ENCODE measurements around the gene USP5. TPM values are rescaled to one million over a fixed set of nuclear protein-coding genes. Genes with fewer than 3 reads are reported as not detected.

Gene USP5
- total RNA-seq, 1 experiment from 2014 or later: 107 TPM

GRCh38 chr12:6851153-6851920 lies 613 bp upstream of the USP5 start, which contains the start of gene CDCA3:
Gene CDCA3, minus strand, starts transcription at chr12:6851286. Its CDS starts 334 bp downstream, at chr12:6850952.
- H3K9ac ChIP-seq (ENCODE audit: low read length): peak within 1 kb of the TSS; percentile 79
- ATAC-seq (peak; percentile 67), DNase-seq (peak; percentile 96)
- no peaks in the 10 kb centered on the region for H3K27me3 ChIP-seq (ENCODE audit: low read length)
- ChIA-PET POLR2A (ENCODE audit: unreplicated experiment) (interaction anchor here (0.5 to 0.7 kb wide), 4 partner anchors 14 to 162 kb away, joined by 3 to 4 read pairs (median 4); partner anchors contain the start of gene PTMS), CTCF (interaction anchor here (0.5 to 1.7 kb wide), 5 partner anchors 15 to 96 kb away, joined by 3 to 12 read pairs (median 4); partner anchors contain the start of gene SPSB2)
- peak within 1 kb of the TSS; percentile 86 for H3K4me3 ChIP-seq (ENCODE audit: low read length)
- H3K4me1 ChIP-seq (ENCODE audit: insufficient read depth, low read length): peaks cover 23% of the 10 kb centered on the region
- H3K27ac ChIP-seq (ENCODE audit: low read length): peak within 1 kb of the TSS; percentile 61
- peaks cover 15% of the 10 kb centered on the region; the same call in 1 of the 2 replicates for H3K36me3 ChIP-seq (ENCODE audit: low read depth, low read length)
- H2AFZ ChIP-seq (ENCODE audit: low read length): peak within 1 kb of the TSS; percentile 98
- no peaks in the 10 kb centered on the region for H3K9me3 ChIP-seq (ENCODE audit: low read length)
- BruUV-seq (replicated peaks): no TSS peak
- H3K4me2 ChIP-seq (ENCODE audit: low read length): peak within 1 kb of the TSS; percentile 97
- no peaks in the 10 kb centered on the region for H3F3A ChIP-seq (ENCODE audit: low read length, unreplicated experiment)
- H4K20me1 ChIP-seq (ENCODE audit: low read length): no peaks in the 10 kb centered on the region
- peaks cover 55% of the 10 kb centered on the region for H3K79me2 ChIP-seq (ENCODE audit: low read length)
- H3K9me2 ChIP-seq (replicated peaks; ENCODE audit: low read length): no peaks in the 10 kb centered on the region
- TF ChIP-seq CTCF (conservative IDR thresholded peaks at IDR 0.05; ENCODE audit: low read depth, low read length) (no peak), EZH2phosphoT487 (IDR thresholded peaks at IDR 0.05; ENCODE audit: borderline replicate concordance, low read length) (no peak), EZH2 (IDR thresholded peaks at IDR 0.05; ENCODE audit: low read length, unreplicated experiment) (no peak)
- intact Hi-C loops (cut with micrococcal nuclease): loop anchor here (5.0 kb wide), 2 partner anchors 99 to 156 kb away; partner anchors contain the start of gene MLF2

DNA sequence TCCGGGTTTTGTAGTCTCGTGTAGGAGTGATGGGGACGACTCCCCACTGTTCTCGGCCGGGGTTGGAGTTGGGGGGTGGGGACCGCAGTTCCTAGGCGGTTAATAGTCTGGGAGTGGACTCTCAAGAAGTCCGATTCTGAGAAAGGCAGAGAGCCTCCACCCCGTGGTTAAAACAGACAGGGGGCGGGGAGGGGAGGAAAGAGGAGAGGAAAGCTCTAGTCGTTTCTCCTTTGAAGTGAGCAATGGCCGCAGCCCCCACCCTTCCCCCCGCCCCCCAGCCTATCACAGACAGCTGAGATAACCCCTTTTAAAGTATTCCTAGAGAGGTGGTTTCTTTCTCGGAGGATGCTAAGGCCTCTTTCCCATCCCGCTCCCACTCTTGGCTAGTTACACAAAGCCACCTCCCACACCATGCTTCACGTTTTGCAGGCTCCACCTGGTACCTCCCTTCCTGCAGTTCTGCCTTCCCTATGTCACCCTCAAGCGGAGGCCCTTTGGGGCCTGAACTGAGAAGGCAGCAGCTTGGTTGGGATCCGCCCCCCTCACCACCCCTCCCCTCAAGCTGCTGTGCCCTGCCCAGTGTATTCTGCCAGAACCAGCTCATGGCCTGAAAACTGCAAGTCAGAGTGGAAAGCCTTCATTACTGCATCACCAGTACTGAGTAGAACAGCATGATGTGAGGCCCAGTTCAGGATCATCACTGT lies 853 bp downstream of the USP5 start:
- Histone ChIP-seq H3K79me2 (ENCODE audit: low read length) (peaks cover 55% of the 10 kb centered on the region), H3K36me3 (ENCODE audit: low read depth, low read length) (peaks cover 28% of the 10 kb centered on the region)

More for the DNA sequence above, 853 bp downstream of the USP5 start:
- CTCF ChIA-PET: interaction anchor here (1.0 to 1.7 kb wide), 3 partner anchors 16 to 38 kb away, joined by 4 to 12 read pairs (median 7); partner anchors contain the start of gene SPSB2
- Histone ChIP-seq H3K27me3 (ENCODE audit: low read length) (no peaks in the 10 kb centered on the region), H3K4me3 (ENCODE audit: low read length) (peak overlapping the region; percentile 86), H3K9ac (ENCODE audit: low read length) (peak overlapping the region; percentile 76), H3K9me2 (replicated peaks; ENCODE audit: low read length) (no peaks in the 10 kb centered on the region), H3K4me1 (ENCODE audit: insufficient read depth, low read length) (peaks cover 23% of the 10 kb centered on the region), H3K4me2 (ENCODE audit: low read length) (peak overlapping the region; percentile 99), H3K27ac (ENCODE audit: low read length) (peak overlapping the region; percentile 52), H4K20me1 (ENCODE audit: low read length) (no peaks in the 10 kb centered on the region), H3K9me3 (ENCODE audit: low read length) (no peaks in the 10 kb centered on the region), H2AFZ (ENCODE audit: low read length) (peak overlapping the region; percentile 71), H3F3A (ENCODE audit: low read length, unreplicated experiment) (no peaks in the 10 kb centered on the region)
- POLR2A ChIA-PET (ENCODE audit: unreplicated experiment): interaction anchor here (0.5 kb wide), 3 partner anchors 18 to 163 kb away, joined by 3 to 13 read pairs (median 9); partner anchors contain the start of gene ZNF384
- intact Hi-C loops (cut with micrococcal nuclease): loop anchor here (5.0 kb wide), 2 partner anchors 101 to 154 kb away; partner anchors contain the start of gene MLF2
- TF ChIP-seq EZH2phosphoT487 (IDR thresholded peaks at IDR 0.05; ENCODE audit: borderline replicate concordance, low read length) (no peak), CTCF (conservative IDR thresholded peaks at IDR 0.05; ENCODE audit: low read depth, low read length) (no peak), EZH2 (IDR thresholded peaks at IDR 0.05; ENCODE audit: low read length, unreplicated experiment) (no peak)
- ATAC-seq (peak; percentile 2; the same call in 1 of the 2 replicates), DNase-seq (peak; percentile 54)
- no TSS peak for BruUV-seq (replicated peaks)

Measured in PC-3 (cell line).